HG03439 (cell line): ENCODE measurements around the gene AKNAD1.
"Not testable (repeated sequence)": the region's sequence is repeated elsewhere in the genome, so short reads cannot be mapped to it uniquely, and the experiment has no call there.

Experiments
- ATAC-seq: cut with Tn5 transposase; IDR thresholded peaks from one replicate; pipeline ENCODE4 v1.9.1; 2021; ENCODE audit warnings: mild to moderate bottlenecking, moderate library complexity; ENCODE audit not compliant: unreplicated experiment

The AKNAD1 gene

GRCh38 chr1:108792420-108792819 is 64.5 kb downstream of the AKNAD1 start:
- ATAC-seq = no peak

- ATAC-seq = no peak
Observed at GRCh38 chr1:108791790-108792189, 65.1 kb downstream of the AKNAD1 start.

- no peak for ATAC-seq
Observed at GRCh38 chr1:108785880-108786279, 71.0 kb downstream of the AKNAD1 start.

- ATAC-seq = no peak
Observed at GRCh38 chr1:108785264-108785663, 71.6 kb downstream of the AKNAD1 start.

- not testable (repeated sequence) for ATAC-seq
Observed at GRCh38 chr1:108781575-108781944, 75.3 kb downstream of the AKNAD1 start.

- no peak for ATAC-seq
Observed at GRCh38 chr1:108780937-108781574, 75.8 kb downstream of the AKNAD1 start.

GRCh38 chr1:108779455-108779854 is 77.4 kb downstream of the AKNAD1 start:
- ATAC-seq = no peak

GRCh38 chr1:108777839-108778238 is 79.1 kb downstream of the AKNAD1 start:
- no peak for ATAC-seq

- ATAC-seq = no peak
Observed at GRCh38 chr1:108767708-108768107, 89.2 kb downstream of the AKNAD1 start.

GRCh38 chr1:108767115-108767514 is 89.8 kb downstream of the AKNAD1 start:
- ATAC-seq = no peak
